Measurements from ENCODE around the gene GGT1.
"Not testable (repeated sequence)": the region's sequence is repeated elsewhere in the genome, so short reads cannot be mapped to it uniquely, and the experiment has no call there.

Gene GGT1

DNA sequence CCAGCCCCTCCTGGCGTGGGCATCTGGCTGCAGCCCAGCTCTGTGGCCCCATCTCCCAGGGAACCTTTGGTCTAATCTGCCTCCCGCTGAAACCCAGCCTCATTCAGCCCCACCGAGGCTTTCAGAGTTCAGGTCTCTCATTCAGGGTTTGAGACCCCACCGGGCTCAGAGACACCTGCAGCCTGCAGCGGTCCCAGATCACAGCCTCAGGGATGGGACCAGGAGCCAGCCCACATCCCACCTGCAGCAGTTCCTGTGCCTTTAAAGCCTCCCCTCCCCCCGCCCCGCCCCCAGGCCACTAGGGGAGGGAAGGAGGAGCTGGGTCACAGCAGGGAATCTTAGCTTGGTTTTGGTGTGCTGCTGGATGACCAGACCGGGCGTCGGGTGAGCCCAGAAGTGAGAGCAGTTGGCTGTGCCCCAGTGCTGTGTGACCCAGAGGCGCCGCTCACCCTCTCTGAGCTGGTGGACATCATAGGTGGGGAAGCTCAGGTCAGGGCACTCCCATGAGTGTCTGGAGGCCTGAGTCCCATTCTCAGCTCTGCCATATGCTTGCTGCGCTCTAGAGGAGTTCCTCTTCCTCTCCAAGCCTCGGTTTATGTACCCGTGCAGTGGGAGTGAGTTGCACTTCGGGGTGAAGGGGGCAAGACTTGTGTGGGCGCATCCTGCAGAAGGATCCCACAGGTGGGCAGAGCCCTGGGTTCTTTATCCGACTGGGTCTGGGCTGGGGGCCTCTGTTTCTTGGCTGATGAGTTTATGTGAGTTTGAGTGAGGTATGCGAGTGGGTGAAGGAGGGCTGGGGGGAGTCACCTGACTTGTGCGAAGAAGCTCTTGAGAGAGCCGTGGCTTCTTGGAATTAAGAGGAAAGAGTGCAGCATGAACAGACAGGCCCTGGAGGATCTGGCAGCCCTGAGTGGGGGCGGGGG lies at the start of gene GGT1:
Gene GGT1 (plus strand): TSS at position 347 of the 923 bp plus-strand sequence. CDS start 7,889 bp downstream, outside the sequence.
- DNase-seq; intact Hi-C loops (cut with DNase I): not testable (repeated sequence)

DNA sequence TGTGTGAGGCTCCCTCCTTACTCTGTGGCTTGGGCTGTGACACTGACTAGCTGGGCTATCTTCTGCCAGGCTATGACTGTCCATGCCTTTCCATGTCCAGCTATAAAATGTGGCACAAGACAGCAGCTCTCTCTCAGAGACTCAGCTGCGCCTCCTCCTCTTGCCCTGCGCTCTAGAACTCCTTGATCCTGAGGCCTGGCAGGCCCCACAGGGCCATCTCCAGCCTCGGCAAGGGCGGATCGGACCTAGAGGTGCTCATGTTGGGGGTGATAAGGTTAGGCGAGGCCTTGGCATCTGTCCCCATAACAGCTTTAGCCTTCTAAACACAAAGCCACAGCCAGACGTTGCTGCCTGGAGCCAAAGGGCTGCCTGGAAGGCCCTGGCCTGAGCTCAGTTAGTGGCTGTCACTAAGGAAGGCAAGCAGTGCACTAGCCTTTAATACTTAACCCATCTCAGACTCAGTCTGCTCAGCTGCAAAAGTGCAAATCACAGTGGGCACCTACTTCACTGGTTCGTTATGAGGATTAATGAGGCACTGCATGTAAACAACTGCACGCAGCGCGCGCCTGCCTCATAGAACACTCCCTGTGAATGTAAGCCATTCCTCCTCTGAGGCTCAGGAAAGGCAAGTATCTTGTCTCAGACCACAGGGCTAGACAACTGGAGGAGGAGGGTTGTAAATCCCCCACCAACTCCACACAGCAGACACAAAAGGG lies 49.2 kb upstream of the GGT1 start:
- DNase-seq: peak in 1 of 42 donors; percentile 19
- intact Hi-C loops (cut with DNase I): loop anchor here (10.0 kb wide), 2 partner anchors 201 to 279 kb away; partner anchors contain the start of gene SPECC1L

DNA sequence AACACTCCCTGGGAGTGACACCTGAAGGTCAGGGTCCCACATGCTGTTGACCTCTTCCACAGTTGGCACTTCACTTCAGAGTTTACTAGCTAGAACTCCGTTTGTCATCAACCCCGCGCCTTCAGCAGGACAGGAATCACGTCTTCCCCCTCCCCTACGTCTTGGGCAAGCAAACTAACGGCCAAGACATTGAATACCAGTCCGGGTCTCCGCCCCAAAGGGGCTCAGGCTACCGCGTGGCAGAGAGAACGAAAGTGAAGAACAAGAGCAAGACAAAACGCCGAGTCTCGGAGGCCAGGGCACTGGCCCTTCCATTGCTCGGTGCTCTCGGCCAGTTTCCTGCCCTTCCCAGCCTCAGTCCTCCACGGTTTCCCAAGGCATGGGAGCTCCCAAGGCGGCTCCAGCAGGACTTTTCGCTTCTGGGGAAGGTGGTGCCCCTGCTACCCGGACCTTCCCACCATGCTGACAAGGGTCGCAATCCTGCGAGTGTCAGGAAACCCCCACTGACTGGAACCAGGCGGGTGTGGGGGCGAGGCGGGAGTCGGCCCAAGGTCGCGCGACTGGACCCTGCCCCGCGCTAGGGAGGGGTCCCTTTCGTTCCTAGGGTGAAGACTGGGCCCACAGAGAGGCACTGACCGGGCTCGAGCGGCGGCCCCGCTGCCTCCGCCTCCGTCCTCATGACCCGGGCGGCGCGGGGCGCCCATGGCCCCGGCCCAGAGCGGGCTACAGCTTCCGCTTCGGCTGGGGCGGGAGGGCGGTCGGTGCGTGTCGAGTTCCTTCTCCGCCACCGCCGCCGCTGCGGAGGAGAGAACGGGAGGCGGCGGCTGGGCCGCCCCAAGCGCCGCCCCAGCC lies 48.5 kb upstream of the GGT1 start, which contains the start of gene GUCD1:
Gene GUCD1 (minus strand): TSS at position 826 of the 852 bp plus-strand sequence. CDS start 147 bp downstream, at position 679.
- peak in 14 of 42 donors; percentile 5 to 46 (median 17) for DNase-seq
- intact Hi-C loops (cut with DNase I): loop anchor here (10.0 kb wide), 2 partner anchors 200 to 280 kb away; partner anchors contain the start of gene SPECC1L

GRCh38 chr22:24555165-24556039 lies 47.6 kb upstream of the GGT1 start, which contains the start of gene SNRPD3:
Gene SNRPD3 (plus strand): TSS chr22:24555999. CDS start chr22:24557675, 1,676 bp downstream.
- peak; percentile 98 to 100 (median 99) for DNase-seq
- intact Hi-C loops (cut with DNase I): loop anchor here (10.0 kb wide), 2 partner anchors 199 to 281 kb away; partner anchors contain the start of gene SPECC1L

GRCh38 chr22:24559471-24559870 lies 43.5 kb upstream of the GGT1 start:
- no peak for DNase-seq
- intact Hi-C loops (cut with DNase I): loop anchor here (10.0 kb wide), 2 partner anchors 195 to 285 kb away; partner anchors contain the start of gene SPECC1L

DNA sequence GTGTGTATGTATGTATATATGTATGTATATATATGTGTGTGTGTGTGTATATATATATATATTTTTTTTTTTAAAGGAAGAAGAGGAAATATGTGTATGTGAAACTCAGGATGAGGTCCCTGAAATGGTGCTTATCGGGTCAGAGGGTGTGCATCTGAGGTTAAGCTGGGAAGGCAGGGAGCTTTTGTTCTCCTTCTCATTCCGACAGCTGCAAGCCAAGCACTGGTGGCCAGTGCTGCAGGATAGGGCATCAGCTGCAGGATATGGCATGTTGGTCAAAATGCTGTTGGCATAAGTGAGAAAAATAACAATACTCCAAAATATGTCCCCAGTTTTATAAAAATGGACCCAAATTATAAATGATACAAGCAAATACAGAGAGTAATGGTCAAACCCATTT lies 39.7 kb upstream of the GGT1 start:
- no peak for DNase-seq
- intact Hi-C loops (cut with DNase I): no loop called here

GRCh38 chr22:24564376-24565058 lies 38.5 kb upstream of the GGT1 start:
- DNase-seq: peak in 1 of 42 donors; percentile 21
- intact Hi-C loops (cut with DNase I): no loop called here

DNA sequence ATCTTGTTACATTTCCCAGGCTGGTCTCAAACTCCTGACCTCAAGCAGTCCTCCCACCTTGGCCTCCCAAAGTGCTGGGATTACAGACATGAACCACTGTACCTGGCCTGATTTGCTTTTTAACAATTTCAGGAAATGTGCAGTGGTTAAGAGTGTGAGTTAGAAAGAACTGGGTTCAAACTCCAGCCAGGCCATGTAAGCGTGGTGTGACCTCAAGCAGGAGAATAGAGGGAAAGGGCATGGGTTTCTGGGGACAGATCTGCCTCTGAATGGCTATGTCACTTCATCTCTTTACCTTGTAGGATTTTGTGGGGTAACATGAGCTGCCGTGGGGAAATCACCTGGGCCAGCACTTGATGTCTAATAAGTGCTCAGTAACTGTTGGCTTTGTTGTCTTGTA lies 37.9 kb upstream of the GGT1 start:
- intact Hi-C loops (cut with DNase I): no loop called here
- DNase-seq: peak in 1 of 42 donors; percentile 1

DNA sequence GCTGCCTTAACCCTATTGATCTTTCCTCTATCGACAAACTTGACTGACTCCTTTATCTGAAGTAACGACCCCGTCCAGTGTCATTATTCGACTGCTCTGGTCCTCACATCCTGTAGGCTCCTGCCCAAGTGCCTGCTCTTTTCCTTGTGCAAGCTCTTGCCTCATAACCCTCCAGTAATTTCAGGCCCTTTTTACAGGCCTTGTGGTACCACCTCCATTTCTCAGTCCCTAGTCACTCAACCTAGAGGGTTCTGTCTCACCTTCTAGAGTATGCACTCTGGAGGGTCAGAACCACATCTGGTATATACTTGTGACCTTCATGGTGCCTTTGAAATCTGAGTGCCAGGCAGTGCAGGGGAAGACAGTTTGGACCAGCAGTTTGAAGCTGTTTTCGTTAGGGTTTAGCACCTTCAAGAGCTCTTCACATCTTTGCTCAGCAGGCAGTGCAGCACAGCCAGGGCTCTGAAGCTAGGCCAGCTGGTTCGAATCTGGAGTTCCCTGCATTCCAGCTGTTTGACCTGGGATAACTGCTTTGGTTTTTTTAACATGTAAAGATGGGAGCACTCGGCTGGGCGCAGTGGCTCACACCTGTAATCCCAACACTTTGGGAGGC lies 36.0 kb upstream of the GGT1 start:
- DNase-seq: peak in 1 of 42 donors; percentile 3
- intact Hi-C loops (cut with DNase I): no loop called here

GRCh38 chr22:24567668-24568067 lies 35.3 kb upstream of the GGT1 start:
- intact Hi-C loops (cut with DNase I): no loop called here

GRCh38 chr22:24571266-24571665 lies 31.7 kb upstream of the GGT1 start:
- DNase-seq: peak in 1 of 42 donors; percentile 9
- intact Hi-C loops (cut with DNase I): no loop called here

More at GRCh38 chr22:24567668-24568067, 35.3 kb upstream of the GGT1 start:
- peak in 1 of 42 donors; percentile 3 for DNase-seq

DNA sequence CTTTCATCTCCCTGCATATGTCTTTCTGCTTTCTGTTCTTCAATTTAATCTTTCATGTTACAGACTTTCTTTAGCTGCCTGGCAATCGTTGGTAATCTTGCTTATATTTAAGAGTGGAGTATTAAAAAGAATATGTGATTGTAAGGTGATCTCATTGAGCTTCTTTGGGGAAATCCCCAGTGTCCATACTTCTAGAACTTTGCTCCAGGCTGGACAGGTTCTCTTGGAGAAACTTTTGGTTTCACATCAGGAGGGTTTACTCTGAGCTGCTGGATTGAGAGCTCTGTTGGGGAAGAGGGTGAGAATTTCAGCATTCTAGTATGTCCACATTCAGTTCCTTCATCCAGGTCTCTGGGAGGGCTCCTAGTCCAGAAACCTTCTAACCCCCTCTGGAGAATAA lies 26.2 kb upstream of the GGT1 start:
- no peak for DNase-seq
- intact Hi-C loops (cut with DNase I): no loop called here

GRCh38 chr22:24578355-24579257 lies 24.4 kb upstream of the GGT1 start:
- intact Hi-C loops (cut with DNase I): no loop called here
- no peak for DNase-seq

DNA sequence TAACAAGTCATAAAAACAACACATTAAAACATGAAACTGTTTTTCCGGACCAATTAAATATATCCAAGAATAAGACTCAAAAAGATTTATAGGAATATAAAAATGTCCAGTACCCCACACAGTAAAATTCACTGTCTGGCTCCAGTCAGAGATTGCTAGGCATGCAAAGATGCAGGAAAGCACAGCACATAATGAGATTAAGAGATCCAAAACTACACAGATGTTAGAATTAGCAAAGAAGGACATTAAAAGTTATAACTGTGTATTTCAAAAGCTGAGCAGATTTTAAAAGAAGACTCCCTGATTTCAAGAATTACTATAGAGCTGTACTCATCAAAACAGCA lies 23.8 kb upstream of the GGT1 start:
- DNase-seq: no peak
- intact Hi-C loops (cut with DNase I): no loop called here

DNA sequence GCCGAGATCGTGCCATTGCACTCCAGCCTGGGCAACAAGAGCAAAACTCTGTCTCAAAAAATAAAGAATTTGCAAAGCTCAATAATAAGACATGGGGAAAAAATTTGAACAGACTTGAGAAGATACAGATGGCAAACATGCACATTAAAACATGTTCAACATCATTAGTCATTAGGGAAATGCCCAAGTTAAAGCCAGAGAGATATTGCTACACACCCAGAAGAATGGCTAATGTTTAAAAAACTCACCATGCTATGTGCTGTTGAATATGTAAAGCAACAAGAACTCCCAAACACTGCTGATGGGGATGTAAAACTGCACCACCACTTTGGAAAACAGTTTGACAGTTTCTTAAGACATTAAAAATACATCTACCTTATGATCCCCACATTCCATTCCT lies 22.7 kb upstream of the GGT1 start:
- no peak for DNase-seq
- intact Hi-C loops (cut with DNase I): no loop called here
